Loucy (cell line): Measurements from ENCODE around the gene HDDC2.

Source experiments
- H2AFZ ChIP-seq: fragments of 200-600 bp; sonication (generic); 2 replicates; pipeline ENCODE4 v1.6.0; 2016; ENCODE audit warnings: antibody characterized with exemption, mild to moderate bottlenecking, low read length, moderate library complexity
- H3F3A ChIP-seq: fragments of 200-600 bp; 2 replicates; pipeline ENCODE4 v1.6.0; 2016; ENCODE audit warnings: antibody characterized with exemption, low read depth, mild to moderate bottlenecking
- H3K27me3 ChIP-seq: fragments of 200-600 bp; sonication (generic); 2 replicates; pipeline ENCODE4 v1.6.1; 2014; ENCODE audit warnings: low read length, mild to moderate bottlenecking; ENCODE audit not compliant: insufficient read depth, poor library complexity, severe bottlenecking
- H3K36me3 ChIP-seq: fragments of 200-600 bp; sonication (generic); 2 replicates; pipeline ENCODE4 v1.6.1; 2016; ENCODE audit warnings: low read length; ENCODE audit not compliant: insufficient read depth
- H3K4me1 ChIP-seq: fragments of 200-600 bp; sonication (generic); 2 replicates; pipeline ENCODE4 v1.5.1; 2014; ENCODE audit warnings: low read length, mild to moderate bottlenecking; ENCODE audit not compliant: insufficient read depth, poor library complexity, severe bottlenecking
- H3K4me2 ChIP-seq: fragments of 200-600 bp; sonication (generic); 2 replicates; pipeline ENCODE4 v1.6.0; 2014; ENCODE audit warnings: antibody characterized with exemption, low read length, low read depth, mild to moderate bottlenecking; ENCODE audit not compliant: poor library complexity, severe bottlenecking
- H3K4me3 ChIP-seq: fragments of 200-600 bp; sonication (generic); 2 replicates; pipeline ENCODE4 v1.5.1; 2014; ENCODE audit warnings: low read length, mild to moderate bottlenecking, mixed read lengths; ENCODE audit not compliant: poor library complexity, severe bottlenecking
- H3K79me2 ChIP-seq: fragments of 200-600 bp; sonication (generic); 2 replicates; pipeline ENCODE4 v1.6.1; 2014; ENCODE audit warnings: low read length; ENCODE audit not compliant: insufficient read depth
- H3K9ac ChIP-seq: fragments of 200-600 bp; sonication (generic); 2 replicates; pipeline ENCODE4 v1.6.0; 2014; ENCODE audit warnings: mild to moderate bottlenecking, low read depth, low read length, moderate library complexity; ENCODE audit not compliant: poor library complexity, severe bottlenecking
- H3K9me2 ChIP-seq: fragments of 200-600 bp; sonication (generic); replicated peaks from 2 replicates; pipeline ENCODE4 v1.6.1; 2016; ENCODE audit warnings: low read depth, low read length, mixed read lengths
- H3K9me3 ChIP-seq: fragments of 200-600 bp; sonication (generic); 2 replicates; pipeline ENCODE4 v1.6.1; 2014; ENCODE audit warnings: mild to moderate bottlenecking, antibody characterized with exemption, low read length, low read depth; ENCODE audit not compliant: insufficient read depth
- H4K20me1 ChIP-seq: fragments of 200-600 bp; sonication (generic); 2 replicates; pipeline ENCODE4 v1.6.0; 2014; ENCODE audit warnings: antibody characterized with exemption, low read length, mild to moderate bottlenecking; ENCODE audit not compliant: insufficient read depth, poor library complexity, severe bottlenecking
- CTCF ChIP-seq: fragments of 200-600 bp; sonication (generic); conservative IDR thresholded peaks from 2 replicates; pipeline ENCODE4 v1.5.1; 2014; ENCODE audit warnings: mild to moderate bottlenecking, antibody characterized with exemption, low read length
- EZH2phosphoT487 ChIP-seq: fragments of 200-600 bp; IDR thresholded peaks from 2 replicates; pipeline ENCODE4 v1.6.1; 2018; ENCODE audit warnings: antibody characterized with exemption, mild to moderate bottlenecking, moderate library complexity, borderline replicate concordance

HDDC2 gene

GRCh38 chr6:125339653-125340052 is 37.9 kb upstream of the HDDC2 start:
- Histone ChIP-seq H3K9me2 (no peaks in the 10 kb centered on the region), H3K36me3 (no peaks in the 10 kb centered on the region), H3F3A (no peaks in the 10 kb centered on the region), H3K9ac (no peak overlapping the region), H3K4me2 (no peak overlapping the region), H2AFZ (no peak overlapping the region), H3K4me3 (no peak overlapping the region), H3K4me1 (no peaks in the 10 kb centered on the region), H3K79me2 (no peaks in the 10 kb centered on the region), H4K20me1 (no peaks in the 10 kb centered on the region), H3K27me3 (no peaks in the 10 kb centered on the region), H3K9me3 (no peaks in the 10 kb centered on the region)
- no peak for TF ChIP-seq EZH2phosphoT487
- no peak for TF ChIP-seq CTCF

GRCh38 chr6:125338381-125338780 is 36.6 kb upstream of the HDDC2 start:
- no peaks in the 10 kb centered on the region for H3K36me3 ChIP-seq
- no peaks in the 10 kb centered on the region for H3K4me1 ChIP-seq
- no peak overlapping the region for H3K4me2 ChIP-seq
- H4K20me1 ChIP-seq = no peaks in the 10 kb centered on the region
- H2AFZ ChIP-seq = no peak overlapping the region
- no peaks in the 10 kb centered on the region for H3K79me2 ChIP-seq
- H3K9me2 ChIP-seq = no peaks in the 10 kb centered on the region
- no peak overlapping the region for H3K9ac ChIP-seq
- no peak overlapping the region for H3K4me3 ChIP-seq
- no peaks in the 10 kb centered on the region for H3F3A ChIP-seq
- no peaks in the 10 kb centered on the region for H3K27me3 ChIP-seq
- no peaks in the 10 kb centered on the region for H3K9me3 ChIP-seq
- TF ChIP-seq CTCF (no peak), EZH2phosphoT487 (no peak)

- H3K4me3 ChIP-seq = no peak overlapping the region
- no peak for TF ChIP-seq EZH2phosphoT487
- no peak for TF ChIP-seq CTCF
Measured at GRCh38 chr6:125337706-125338105, 35.9 kb upstream of the HDDC2 start.

More at GRCh38 chr6:125337706-125338105, 35.9 kb upstream of the HDDC2 start:
- Histone ChIP-seq H3F3A (no peaks in the 10 kb centered on the region), H3K9me2 (no peaks in the 10 kb centered on the region), H3K9ac (no peak overlapping the region), H3K27me3 (no peaks in the 10 kb centered on the region), H3K79me2 (no peaks in the 10 kb centered on the region), H3K36me3 (no peaks in the 10 kb centered on the region), H4K20me1 (no peaks in the 10 kb centered on the region), H3K4me1 (no peaks in the 10 kb centered on the region), H3K4me2 (no peak overlapping the region), H3K9me3 (no peaks in the 10 kb centered on the region), H2AFZ (no peak overlapping the region)
